MCF 10A (cell line): ENCODE measurements around the gene CCNY. TPM values are rescaled to one million over a fixed set of nuclear protein-coding genes. Genes with fewer than 3 reads are reported as not detected.

Source experiments
- BruUV-seq: library from RNA; stranded (reverse); fragments of 400-500 nt; replicated peaks from 2 replicates; lab custom pipeline; 2021; lab: Mats Ljungman, UMichigan
- CTCF ChIA-PET: fragments of 300-600 bp; sonication (Branson Sonifier 250); formaldehyde crosslinking; extraction: SDS; loops from one replicate; lab custom pipeline; 2021; ENCODE audit warnings: antibody characterized with exemption, inconsistent platforms; lab: Yijun Ruan, JAX
- POLR2A ChIA-PET: fragments of 300-600, 350-650 bp; sonication (Branson Sonifier 250); formaldehyde crosslinking; extraction: SDS; loops from one replicate; lab custom pipeline; 2020; ENCODE audit warnings: antibody characterized with exemption, inconsistent platforms; lab: Yijun Ruan, JAX
- DNase-seq: peaks from one replicate; pipeline ENCODE4 v3.0.0-alpha.2; 2018; ENCODE audit not compliant: unreplicated experiment
- H3K27ac Mint-ChIP-seq: one replicate; pipeline ENCODE4 v1.8.0; 2022; ENCODE audit warnings: mild to moderate bottlenecking, low read depth, mixed read lengths; ENCODE audit not compliant: unreplicated experiment
- H3K27me3 Mint-ChIP-seq: one replicate; pipeline ENCODE4 v1.8.0; 2022; ENCODE audit warnings: mixed read lengths; ENCODE audit not compliant: insufficient read depth, unreplicated experiment
- H3K36me3 Mint-ChIP-seq: one replicate; pipeline ENCODE4 v1.8.0; 2022; ENCODE audit warnings: mild to moderate bottlenecking, moderate library complexity, mixed read lengths; ENCODE audit not compliant: insufficient read depth, unreplicated experiment
- H3K4me1 Mint-ChIP-seq: one replicate; pipeline ENCODE4 v1.8.0; 2022; ENCODE audit warnings: mixed read lengths; ENCODE audit not compliant: insufficient read depth, unreplicated experiment
- H3K4me3 Mint-ChIP-seq: one replicate; pipeline ENCODE4 v1.8.0; 2022; ENCODE audit warnings: mild to moderate bottlenecking, moderate library complexity, mixed read lengths; ENCODE audit not compliant: unreplicated experiment
- H3K9me3 Mint-ChIP-seq: one replicate; pipeline ENCODE4 v1.8.0; 2022; ENCODE audit warnings: mixed read lengths; ENCODE audit not compliant: unreplicated experiment
- CTCF ChIP-seq: fragments of 200-600 bp; IDR thresholded peaks from one replicate; pipeline ENCODE4 v1.8.0; 2022; ENCODE audit warnings: antibody characterized with exemption, mild to moderate bottlenecking; ENCODE audit not compliant: unreplicated experiment
- intact Hi-C: fragments of 100-400 bp; cut with micrococcal nuclease; formaldehyde crosslinking; loops from 2 replicates; pipeline ENCODE4 v1.14.1; 2022
- total RNA-seq: library from RNA; stranded (reverse); gene quantifications from 2 replicates; pipeline ENCODE4 v1.2.3, GENCODE V29; 2022

CCNY gene
- total RNA-seq, 1 experiment from 2014 or later: 68.9 TPM

DNA sequence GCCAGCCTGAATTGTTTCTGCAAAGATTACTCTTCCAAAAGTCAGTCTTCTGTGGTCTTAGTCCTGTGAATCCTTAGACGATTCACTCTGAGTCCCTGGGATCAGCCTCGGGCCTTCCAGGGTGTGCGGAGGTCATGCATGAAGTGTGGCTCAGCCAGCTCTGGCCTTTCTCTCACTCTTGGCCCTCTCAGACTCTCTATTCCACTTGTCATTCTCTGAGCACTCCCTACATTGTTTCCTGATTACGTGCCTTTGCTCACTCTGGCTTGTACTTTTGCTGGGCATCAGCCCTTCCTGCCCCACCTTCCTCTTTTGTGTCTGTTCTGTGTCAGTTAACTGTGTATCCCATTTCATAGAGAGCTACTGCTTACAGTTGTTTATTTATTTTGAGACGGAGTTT, 36.0 kb downstream of the CCNY start:
- no peaks in the 10 kb centered on the region for H3K9me3 Mint-ChIP-seq
- peak overlapping the region; percentile 50 for H3K4me3 Mint-ChIP-seq
- DNase-seq: peak; percentile 81
- H3K27me3 Mint-ChIP-seq: no peaks in the 10 kb centered on the region
- H3K36me3 Mint-ChIP-seq: peaks cover 14% of the 10 kb centered on the region
- TF ChIP-seq CTCF: no peak
- no TSS peak for BruUV-seq
- CTCF ChIA-PET: interaction anchor here (0.6 to 0.7 kb wide), 2 partner anchors 15 to 144 kb away, joined by 3 to 4 read pairs; no protein-coding TSS in a partner anchor
- intact Hi-C loops: loop anchor here (2.0 to 5.0 kb wide), 2 partner anchors 20 to 50 kb away; no protein-coding TSS in a partner anchor
- peak overlapping the region; percentile 94 for H3K27ac Mint-ChIP-seq
- POLR2A ChIA-PET: interaction anchor here (0.7 to 1.6 kb wide), 2 partner anchors 12 to 218 kb away, joined by 3 to 6 read pairs; no protein-coding TSS in a partner anchor
- peaks cover 48% of the 10 kb centered on the region for H3K4me1 Mint-ChIP-seq

- peaks cover 60% of the 10 kb centered on the region for H3K4me1 Mint-ChIP-seq
- no peaks in the 10 kb centered on the region for H3K27me3 Mint-ChIP-seq
- POLR2A ChIA-PET: no interaction called here
- H3K27ac Mint-ChIP-seq: peak overlapping the region; percentile 59
- CTCF ChIA-PET: interaction anchor here (0.7 kb wide), 1 partner anchor 9 kb away, joined by 3 read pairs; no protein-coding TSS in a partner anchor
- no peak for TF ChIP-seq CTCF
- DNase-seq: no peak
- intact Hi-C loops: no loop called here
- H3K36me3 Mint-ChIP-seq: peaks cover 14% of the 10 kb centered on the region
- no peak overlapping the region for H3K4me3 Mint-ChIP-seq
- BruUV-seq: no TSS peak
- no peaks in the 10 kb centered on the region for H3K9me3 Mint-ChIP-seq
Measured at GRCh38 chr10:35375091-35375765, 38.9 kb downstream of the CCNY start.

DNA sequence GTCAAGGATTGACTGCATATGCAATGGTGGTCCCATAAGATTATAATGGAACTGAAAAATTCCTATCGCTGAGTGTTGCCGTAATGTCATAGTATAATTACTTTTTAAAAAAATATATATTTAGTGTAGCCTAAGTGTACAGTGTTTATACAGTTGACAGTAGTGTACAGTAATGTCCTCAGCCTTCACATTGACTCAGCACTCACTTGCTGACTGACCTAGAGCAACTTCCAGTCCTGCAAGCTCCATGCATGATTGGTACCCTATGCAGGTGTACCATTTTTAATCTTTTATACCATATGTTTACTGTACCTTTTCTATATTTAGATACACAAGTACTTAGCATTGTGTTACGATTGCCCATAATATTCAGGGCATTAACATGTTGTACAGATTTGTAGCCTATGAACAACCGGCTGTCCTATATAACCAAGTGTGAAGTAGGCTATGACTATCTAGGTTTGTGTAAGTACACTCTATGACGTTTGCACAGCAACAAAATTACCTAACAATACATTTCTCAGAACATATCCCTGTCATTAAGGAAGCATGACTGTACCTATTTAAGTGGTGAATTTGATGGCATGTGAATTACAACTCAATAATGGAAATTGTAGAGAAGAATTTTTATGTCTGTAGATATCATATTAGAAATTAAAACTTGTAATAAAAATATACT, 40.9 kb downstream of the CCNY start:
- H3K36me3 Mint-ChIP-seq: peaks cover 14% of the 10 kb centered on the region
- H3K4me1 Mint-ChIP-seq: peaks cover 46% of the 10 kb centered on the region
- H3K4me3 Mint-ChIP-seq: no peak overlapping the region
- no peaks in the 10 kb centered on the region for H3K9me3 Mint-ChIP-seq
- DNase-seq: no peak
- intact Hi-C loops: no loop called here
- BruUV-seq: no TSS peak
- CTCF ChIA-PET: interaction anchor here (0.6 kb wide), 1 partner anchor 105 kb away, joined by 3 read pairs; no protein-coding TSS in a partner anchor
- H3K27me3 Mint-ChIP-seq: no peaks in the 10 kb centered on the region
- POLR2A ChIA-PET: interaction anchor here (0.6 kb wide), 1 partner anchor 117 kb away, joined by 3 read pairs; no protein-coding TSS in a partner anchor
- no peak overlapping the region for H3K27ac Mint-ChIP-seq
- no peak for TF ChIP-seq CTCF
